Progenitor cell of endocrine pancreas (in vitro differentiated cells): ENCODE measurements around the gene GINS3. TPM values are rescaled to one million over a fixed set of nuclear protein-coding genes. Genes with fewer than 3 reads are reported as not detected.

ENCODE experiments used
- DNase-seq: peaks from one replicate; pipeline ENCODE4 v3.0.0; 2021; ENCODE audit warnings: low spot score; ENCODE audit not compliant: unreplicated experiment
- H3K27ac Mint-ChIP-seq: 2 replicates; pipeline ENCODE4 v1.8.0; 2021; ENCODE audit warnings: mild to moderate bottlenecking, moderate library complexity, mixed read lengths
- H3K27me3 Mint-ChIP-seq: 2 replicates; pipeline ENCODE4 v1.8.0; 2021; ENCODE audit warnings: mixed read lengths
- H3K36me3 Mint-ChIP-seq: 2 replicates; pipeline ENCODE4 v1.8.0; 2022; ENCODE audit warnings: mixed read lengths; ENCODE audit not compliant: insufficient read depth
- H3K4me1 Mint-ChIP-seq: 2 replicates; pipeline ENCODE4 v1.8.0; 2021; ENCODE audit warnings: low read depth, mixed read lengths
- H3K4me3 Mint-ChIP-seq: 2 replicates; pipeline ENCODE4 v1.8.0; 2021; ENCODE audit warnings: low read depth, mild to moderate bottlenecking, moderate library complexity, mixed read lengths
- H3K9me3 Mint-ChIP-seq: 2 replicates; pipeline ENCODE4 v1.8.0; 2021; ENCODE audit warnings: low read depth, mixed read lengths
- total RNA-seq: library from RNA; stranded (reverse); gene quantifications from 2 replicates; pipeline ENCODE4 v1.2.1, GENCODE V29; 2021
- TF ChIP-seq, protein P1 (sequence below): fragments of 200-600 bp; sonication (generic); IDR thresholded peaks from one replicate; pipeline ENCODE4 v1.5.0; 2021; ENCODE audit warnings: antibody characterized with exemption, mild to moderate bottlenecking; ENCODE audit not compliant: unreplicated experiment

GINS3 gene
- total RNA-seq, 1 donor from 2014 or later: 9.5 TPM

DNA sequence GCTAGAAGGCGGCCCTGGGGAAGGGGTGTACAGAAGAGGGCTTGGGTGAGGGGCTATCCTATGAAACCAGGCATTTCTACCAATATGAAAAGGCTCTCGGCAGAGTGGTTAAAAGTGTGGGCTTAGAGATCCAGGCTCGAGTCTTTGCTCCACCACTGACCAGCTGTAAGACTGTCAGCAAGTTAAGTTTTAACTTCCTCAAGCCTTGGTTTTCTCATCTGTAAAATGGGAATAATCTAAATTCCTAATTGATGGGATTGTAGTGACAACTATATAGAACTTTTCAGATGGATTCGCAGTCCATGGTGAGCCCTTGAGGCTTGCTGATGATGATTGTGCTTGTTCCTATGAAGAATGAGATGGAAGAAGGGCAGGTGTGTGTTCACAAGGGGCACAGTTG, 57.0 kb downstream of the GINS3 start:
- Mint-ChIP-seq H3K4me3 (no peak overlapping the region), H3K27ac (no peak overlapping the region), H3K9me3 (no peaks in the 10 kb centered on the region), H3K4me1 (peaks cover 4% of the 10 kb centered on the region), H3K27me3 (peaks cover 2% of the 10 kb centered on the region), H3K36me3 (no peaks in the 10 kb centered on the region)
- TF ChIP-seq, protein P1, sequence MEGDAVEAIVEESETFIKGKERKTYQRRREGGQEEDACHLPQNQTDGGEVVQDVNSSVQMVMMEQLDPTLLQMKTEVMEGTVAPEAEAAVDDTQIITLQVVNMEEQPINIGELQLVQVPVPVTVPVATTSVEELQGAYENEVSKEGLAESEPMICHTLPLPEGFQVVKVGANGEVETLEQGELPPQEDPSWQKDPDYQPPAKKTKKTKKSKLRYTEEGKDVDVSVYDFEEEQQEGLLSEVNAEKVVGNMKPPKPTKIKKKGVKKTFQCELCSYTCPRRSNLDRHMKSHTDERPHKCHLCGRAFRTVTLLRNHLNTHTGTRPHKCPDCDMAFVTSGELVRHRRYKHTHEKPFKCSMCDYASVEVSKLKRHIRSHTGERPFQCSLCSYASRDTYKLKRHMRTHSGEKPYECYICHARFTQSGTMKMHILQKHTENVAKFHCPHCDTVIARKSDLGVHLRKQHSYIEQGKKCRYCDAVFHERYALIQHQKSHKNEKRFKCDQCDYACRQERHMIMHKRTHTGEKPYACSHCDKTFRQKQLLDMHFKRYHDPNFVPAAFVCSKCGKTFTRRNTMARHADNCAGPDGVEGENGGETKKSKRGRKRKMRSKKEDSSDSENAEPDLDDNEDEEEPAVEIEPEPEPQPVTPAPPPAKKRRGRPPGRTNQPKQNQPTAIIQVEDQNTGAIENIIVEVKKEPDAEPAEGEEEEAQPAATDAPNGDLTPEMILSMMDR: no peak
- no peak for DNase-seq

DNA sequence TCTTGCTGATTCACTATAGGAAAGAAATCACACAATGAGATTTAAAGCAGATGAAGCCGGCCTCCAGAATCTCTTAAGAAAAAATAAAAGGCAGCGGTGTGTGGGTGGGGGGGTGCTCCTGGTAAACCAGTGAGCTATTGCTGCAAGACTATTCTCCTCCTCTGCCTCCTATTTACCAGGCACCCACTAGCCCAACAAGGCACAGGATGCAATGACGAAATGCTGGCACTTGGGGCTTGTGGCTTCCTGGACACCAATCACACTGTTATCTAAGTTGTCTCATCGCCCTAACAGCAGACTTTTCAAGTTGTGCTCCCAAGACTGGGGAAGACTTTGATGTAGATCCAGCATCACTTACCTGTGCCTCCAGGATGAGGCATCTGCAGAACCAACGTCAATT, 57.5 kb downstream of the GINS3 start:
- TF ChIP-seq, protein P1: no peak
- H3K36me3 Mint-ChIP-seq: no peaks in the 10 kb centered on the region
- H3K27me3 Mint-ChIP-seq: peaks cover 2% of the 10 kb centered on the region
- no peaks in the 10 kb centered on the region for H3K9me3 Mint-ChIP-seq
- DNase-seq: no peak
- H3K27ac Mint-ChIP-seq: no peak overlapping the region
- H3K4me1 Mint-ChIP-seq: peaks cover 4% of the 10 kb centered on the region
- H3K4me3 Mint-ChIP-seq: no peak overlapping the region

DNA sequence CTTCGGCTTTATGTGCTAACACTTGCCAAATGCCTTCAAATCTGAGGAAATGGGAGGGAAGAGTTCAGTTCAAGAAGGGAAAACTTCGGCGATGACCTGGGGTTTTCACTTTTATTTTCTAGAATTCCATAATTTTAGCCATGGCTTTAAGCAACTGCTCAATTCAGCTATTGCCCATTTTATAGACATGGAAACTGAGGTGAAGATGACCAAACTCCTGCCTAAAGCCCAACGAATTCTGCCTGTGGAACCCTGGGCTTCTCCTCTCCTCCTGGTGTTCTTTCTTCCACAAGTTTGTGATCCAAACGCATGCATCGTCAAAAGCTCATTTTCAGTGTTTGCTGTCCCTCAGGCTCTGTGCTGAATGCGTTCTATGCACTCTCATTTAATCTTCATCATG, 58.3 kb downstream of the GINS3 start:
- peaks cover 5% of the 10 kb centered on the region for H3K27me3 Mint-ChIP-seq
- no peaks in the 10 kb centered on the region for H3K9me3 Mint-ChIP-seq
- H3K27ac Mint-ChIP-seq: no peak overlapping the region
- no peak overlapping the region for H3K4me3 Mint-ChIP-seq
- TF ChIP-seq, protein P1: no peak
- H3K36me3 Mint-ChIP-seq: no peaks in the 10 kb centered on the region
- H3K4me1 Mint-ChIP-seq: peaks cover 4% of the 10 kb centered on the region
- DNase-seq: no peak

DNA sequence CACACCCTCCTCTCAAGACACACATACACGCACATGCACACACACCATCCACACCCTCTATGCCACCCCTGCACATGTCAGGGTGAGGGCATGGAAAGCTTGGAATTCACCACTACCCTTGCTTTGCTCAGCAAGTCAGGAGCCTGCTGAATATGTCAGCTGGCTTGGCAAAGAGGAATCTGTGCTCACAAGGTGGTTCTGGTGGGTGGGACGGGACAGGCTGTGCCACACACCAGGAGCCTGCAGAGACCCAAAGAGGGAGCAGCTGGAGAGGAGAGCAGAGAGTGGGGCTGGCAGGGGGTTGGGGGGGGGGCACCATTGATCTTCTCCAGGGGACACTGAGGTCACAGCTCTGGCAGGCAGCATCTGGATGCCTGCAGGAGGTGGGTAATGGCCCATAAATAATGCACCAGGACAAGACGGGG, 59.0 kb downstream of the GINS3 start:
- Mint-ChIP-seq H3K27me3 (peaks cover 5% of the 10 kb centered on the region), H3K27ac (no peak overlapping the region), H3K36me3 (no peaks in the 10 kb centered on the region), H3K4me1 (peaks cover 5% of the 10 kb centered on the region), H3K4me3 (no peak overlapping the region), H3K9me3 (no peaks in the 10 kb centered on the region)
- TF ChIP-seq, protein P1: no peak
- no peak for DNase-seq

DNA sequence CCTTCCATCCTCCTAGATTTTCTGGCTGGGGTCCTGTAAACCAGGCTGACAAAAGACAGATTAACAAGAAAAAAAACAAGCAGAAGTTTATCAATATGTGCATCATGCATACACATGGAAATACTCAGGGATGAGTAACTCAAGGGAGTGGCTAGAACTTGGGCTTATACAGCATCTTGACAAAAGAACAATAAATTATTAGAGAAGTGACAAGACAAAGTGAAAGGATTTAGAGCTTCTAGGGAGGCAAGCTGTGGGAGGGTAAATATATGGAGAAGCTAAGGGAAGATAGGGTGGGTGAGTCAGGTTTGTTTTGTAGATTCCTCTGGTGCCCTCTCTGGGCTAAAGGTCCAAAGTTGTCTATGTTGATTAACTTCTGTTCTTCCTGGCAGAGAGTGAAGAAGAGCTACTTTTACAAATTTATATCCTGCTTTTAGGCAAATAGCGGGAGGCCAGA, 59.7 kb downstream of the GINS3 start:
- no peaks in the 10 kb centered on the region for H3K9me3 Mint-ChIP-seq
- no peak overlapping the region for H3K27ac Mint-ChIP-seq
- peaks cover 8% of the 10 kb centered on the region for H3K4me1 Mint-ChIP-seq
- peaks cover 5% of the 10 kb centered on the region for H3K27me3 Mint-ChIP-seq
- H3K36me3 Mint-ChIP-seq: no peaks in the 10 kb centered on the region
- H3K4me3 Mint-ChIP-seq: no peak overlapping the region
- TF ChIP-seq, protein P1: no peak
- no peak for DNase-seq
